ENCODE results near the gene FAM13B. TPM values are rescaled to one million over a fixed set of nuclear protein-coding genes. Genes with fewer than 3 reads are reported as not detected.

The FAM13B gene
- polyA plus RNA-seq, 2 of the 4 experiments (the other 2 are of a cell fraction): 14.9 to 15.1 TPM

GRCh38 chr5:138037907-138038633 lies 5.2 kb upstream of the FAM13B start:
- H3K4me2 ChIP-seq: no peak overlapping the region
- DNase-seq (ENCODE audit: low read depth in 1 of 2, low spot score in 1 of 2) (no peak), ATAC-seq (no peak), FAIRE-seq (no peak)
- no peak overlapping the region for H3K27ac ChIP-seq
- POLR2A ChIA-PET: no interaction called here
- CTCF ChIA-PET: interaction anchor here (0.6 to 20.0 kb wide), 9 partner anchors 10 to 412 kb away, joined by 3 to 402 read pairs (median 8); no protein-coding TSS in a partner anchor
- TF ChIP-seq FOXS1 (CRISPR knock-in tag; IDR thresholded peaks at IDR 0.05): no peak
- TF ChIP-seq FOSL2 (IDR thresholded peaks at IDR 0.05): no peak
- TF ChIP-seq FOSL2 (CRISPR knock-in tag; IDR thresholded peaks at IDR 0.05): no peak
- TF ChIP-seq JUNB (IDR thresholded peaks at IDR 0.05): no peak
- no peak for TF ChIP-seq CHD2 (IDR thresholded peaks at IDR 0.05; ENCODE audit: low read length, partially characterized antibody)
- no peak for TF ChIP-seq HEYL (CRISPR knock-in tag; IDR thresholded peaks at IDR 0.05)
- no peak overlapping the region for H3K4me3 ChIP-seq
- peaks cover 17% of the 10 kb centered on the region; the same call in 2 of the 3 replicates for H3K4me1 ChIP-seq
- H3K9me3 ChIP-seq: no peaks in the 10 kb centered on the region
- WGBS (ENCODE audit: missing lambda C conversion rate): 50% methylated on average over 1 of the region's 1 CpG

- ChIA-PET POLR2A (no interaction called here), CTCF (interaction anchor here (0.6 to 20.0 kb wide), 10 partner anchors 24 to 413 kb away, joined by 3 to 402 read pairs (median 10); no protein-coding TSS in a partner anchor)
- TF ChIP-seq NR3C1 (IDR thresholded peaks at IDR 0.05) (no peak), CBX8 (IDR thresholded peaks at IDR 0.05) (no peak), EHF (CRISPR knock-in tag; IDR thresholded peaks at IDR 0.05) (no peak), KDM1A (IDR thresholded peaks at IDR 0.05; ENCODE audit: low read depth) (no peak), SMC3 (IDR thresholded peaks at IDR 0.05) (no peak), HMGXB4 (CRISPR knock-in tag; IDR thresholded peaks at IDR 0.05; ENCODE audit: borderline replicate concordance) (no peak), RARB (CRISPR knock-in tag; IDR thresholded peaks at IDR 0.05) (no peak)
- H3K9me3 ChIP-seq: no peaks in the 10 kb centered on the region
- H3K4me2 ChIP-seq: no peak overlapping the region
- peaks cover 15% of the 10 kb centered on the region; the same call in 2 of the 3 replicates for H3K4me1 ChIP-seq
- no peak overlapping the region for H3K4me3 ChIP-seq
- no peak for DNase-seq (ENCODE audit: low read depth in 1 of 2, low spot score in 1 of 2)
- no peak for FAIRE-seq
- ATAC-seq: no peak
- H3K27ac ChIP-seq: no peak overlapping the region
These were observed 4.4 kb upstream of the FAM13B start for GRCh38 chr5:138037271-138037670.

GRCh38 chr5:138035605-138036537 lies 3.0 kb upstream of the FAM13B start:
- H3K4me2 ChIP-seq: peak overlapping the region; percentile 35; the same call in 2 of the 3 replicates
- POLR2A ChIA-PET: no interaction called here
- no peaks in the 10 kb centered on the region for H3K9me3 ChIP-seq
- peak; percentile 69 to 93 for DNase-seq (ENCODE audit: low read depth in 1 of 2, low spot score in 1 of 2)
- no peak overlapping the region for H3K4me3 ChIP-seq
- no peak for FAIRE-seq
- peaks cover 17% of the 10 kb centered on the region for H3K4me1 ChIP-seq
- CTCF ChIA-PET: interaction anchor here (0.6 to 20.0 kb wide), 64 partner anchors 8 to 786 kb away, joined by 3 to 402 read pairs (median 5); partner anchors contain the start of genes BRD8 and NME5
- WGBS (ENCODE audit: missing lambda C conversion rate): 27% methylated on average over 11 of the region's 11 CpGs
- peak overlapping the region; percentile 44 to 65; a peak in 5 of 6 replicates for H3K27ac ChIP-seq
- peak; percentile 71 to 79 for ATAC-seq
- TF ChIP-seq FOSL2 (IDR thresholded peaks at IDR 0.05): no peak
- TF ChIP-seq FOSL2 (CRISPR knock-in tag; IDR thresholded peaks at IDR 0.05): 0 out of 2 replicates have a peak, but pooled peaks have one; percentile 1
- no peak for TF ChIP-seq REST (IDR thresholded peaks at IDR 0.05)
- TF ChIP-seq HMGXB4 (CRISPR knock-in tag; IDR thresholded peaks at IDR 0.05; ENCODE audit: borderline replicate concordance): no peak
- peak; percentile 84 for TF ChIP-seq RAD21 (conservative IDR thresholded peaks at IDR 0.05 in 1 of 2, IDR thresholded peaks at IDR 0.05 in 1 of 2)
- no peak for TF ChIP-seq TP53 (CRISPR knock-in tag; IDR thresholded peaks at IDR 0.05)
- TF ChIP-seq CTCF (IDR thresholded peaks at IDR 0.05): peak; percentile 99
- peak; percentile 77 for TF ChIP-seq SMC3 (IDR thresholded peaks at IDR 0.05)
- no peak for TF ChIP-seq TFCP2L1 (CRISPR knock-in tag; IDR thresholded peaks at IDR 0.05)
- TF ChIP-seq BCL3 (IDR thresholded peaks at IDR 0.05): no peak

All from A549 (cell line).